HG02798 (cell line): Measurements from ENCODE around the gene DPP6.
"Not testable (repeated sequence)": the region's sequence is repeated elsewhere in the genome, so short reads cannot be mapped to it uniquely, and the experiment has no call there.

ENCODE experiments used
- ATAC-seq: cut with Tn5 transposase; IDR thresholded peaks from one replicate; pipeline ENCODE4 v1.9.1; 2021; ENCODE audit warnings: mild to moderate bottlenecking; ENCODE audit not compliant: unreplicated experiment, poor library complexity

Gene DPP6

DNA sequence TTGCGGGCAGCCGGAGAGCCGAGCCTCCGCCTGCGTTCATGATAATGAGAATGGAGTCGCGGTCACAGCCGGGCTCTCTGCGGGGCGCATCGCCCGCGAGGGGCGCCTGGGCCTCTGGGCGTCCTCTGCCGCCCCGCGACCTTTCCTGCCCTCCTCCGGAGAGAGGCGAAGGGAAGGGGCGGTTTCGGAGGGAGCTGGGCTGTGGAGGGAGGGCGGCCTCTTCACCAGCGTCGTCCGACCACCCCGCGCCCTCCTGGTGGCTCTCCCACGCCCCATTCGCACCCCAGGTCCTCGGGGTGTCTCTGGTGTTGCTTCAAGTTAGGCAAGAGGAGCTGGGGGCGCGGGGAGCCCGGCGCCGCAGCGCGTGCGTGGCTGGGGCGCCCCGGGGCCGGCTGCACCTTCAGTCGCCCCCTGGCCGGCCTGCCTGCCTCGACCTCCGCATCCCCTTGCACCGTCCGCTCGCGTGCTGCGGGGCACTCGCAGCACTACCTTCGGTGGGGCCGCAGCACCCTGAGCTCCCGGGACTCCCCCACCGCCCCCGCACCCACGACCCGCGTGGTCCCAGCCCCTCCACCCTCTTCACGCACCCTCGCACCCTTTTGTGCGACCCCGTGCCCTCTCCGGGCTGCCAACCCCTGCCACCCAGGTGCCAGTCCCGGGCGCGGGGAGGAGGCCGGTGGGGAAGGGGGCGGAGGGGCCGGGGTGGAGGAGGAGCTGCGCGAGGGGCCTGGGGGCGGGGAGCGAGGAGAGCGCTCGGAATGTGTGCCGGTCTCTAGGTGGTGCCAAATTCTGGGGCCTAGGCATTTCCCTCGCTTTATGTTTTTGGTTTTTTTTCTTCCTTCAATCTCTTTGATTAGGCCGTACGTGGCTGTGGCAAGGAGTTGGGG is at the start of gene DPP6:
Gene DPP6 (plus strand): TSS at position 756 of the 887 bp plus-strand sequence.
- not testable (repeated sequence) for ATAC-seq

DNA sequence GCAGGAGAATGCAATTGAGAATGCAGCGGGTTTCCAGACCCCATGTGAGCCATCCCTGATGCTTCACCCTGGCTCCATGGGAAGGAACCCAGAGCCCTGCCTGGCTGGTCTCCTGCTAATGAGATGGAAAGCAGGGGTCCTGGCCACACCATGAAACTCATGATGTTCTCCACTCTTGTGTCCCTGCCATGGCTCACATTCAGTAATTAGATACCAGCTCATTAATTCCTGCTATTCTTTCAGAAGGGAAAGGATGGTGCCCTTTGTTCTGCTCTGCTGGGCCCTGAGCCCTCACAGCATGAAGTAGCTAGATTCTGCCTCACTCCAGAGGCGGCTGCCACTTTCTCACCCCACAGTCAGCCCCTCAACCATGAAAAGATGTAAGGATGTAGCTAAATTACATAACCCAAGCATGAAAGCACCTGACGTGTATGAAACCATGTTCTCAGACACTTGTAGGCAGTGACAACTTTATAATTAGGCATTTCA is 42.7 kb upstream of the DPP6 start:
- not testable (repeated sequence) for ATAC-seq

DNA sequence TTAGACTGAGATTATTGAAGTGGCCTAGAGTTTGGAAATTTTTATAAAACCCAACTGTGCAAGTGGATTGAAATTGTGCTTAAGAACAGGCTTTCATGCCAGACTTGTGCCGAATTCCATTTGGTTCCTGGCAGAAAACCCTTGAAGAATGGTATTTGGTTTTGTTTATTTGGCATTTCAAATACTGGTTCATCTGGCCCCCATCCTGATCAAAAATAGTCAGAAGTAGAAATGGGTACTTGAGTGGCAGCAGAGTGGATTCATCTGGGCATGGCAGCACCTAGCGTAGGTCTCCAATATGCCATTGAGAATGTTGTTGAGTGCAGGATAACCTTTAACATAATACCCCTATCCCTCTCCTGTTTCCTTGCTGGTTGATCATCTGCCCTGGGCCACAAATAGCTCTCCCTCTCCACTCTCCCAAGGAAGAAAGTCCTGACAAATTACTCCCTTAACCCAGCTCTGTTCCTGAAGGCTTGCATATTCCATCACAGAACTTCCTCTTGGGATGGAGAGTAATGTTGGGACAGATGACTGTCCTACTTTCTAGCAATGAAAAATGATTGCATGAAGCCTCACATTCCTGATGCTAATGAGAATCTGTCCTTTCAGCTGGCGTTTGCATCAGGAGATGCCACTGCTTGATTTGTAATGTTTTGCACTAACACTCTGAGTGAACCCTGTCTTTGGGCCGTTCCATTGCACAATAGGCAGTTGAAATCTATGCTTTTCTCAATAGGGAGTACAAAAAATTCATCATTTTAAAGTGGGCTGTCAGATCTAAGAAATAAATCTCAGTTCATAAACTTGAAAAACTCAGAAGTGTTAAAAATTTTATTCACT is 41.3 kb upstream of the DPP6 start:
- not testable (repeated sequence) for ATAC-seq

DNA sequence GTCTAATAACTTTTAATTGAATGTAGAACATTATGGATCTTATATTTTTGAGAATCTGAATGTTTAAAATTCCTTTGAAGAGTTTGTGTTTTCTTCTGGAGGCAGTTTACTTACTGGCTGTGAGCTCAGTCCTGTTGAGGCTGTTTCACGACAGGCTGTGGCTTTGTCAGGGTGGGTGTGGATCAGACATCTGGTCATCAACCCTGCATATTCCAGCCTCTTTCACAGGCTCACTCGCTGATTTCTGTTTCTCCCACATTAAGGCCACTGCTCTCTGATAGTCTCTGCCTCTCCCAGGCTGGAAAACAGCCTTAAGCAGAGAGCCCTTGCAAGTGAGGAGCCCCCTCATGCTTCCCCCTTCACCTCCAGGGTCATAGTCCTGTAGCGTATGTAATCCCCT is 39.4 kb upstream of the DPP6 start:
- ATAC-seq: not testable (repeated sequence)

DNA sequence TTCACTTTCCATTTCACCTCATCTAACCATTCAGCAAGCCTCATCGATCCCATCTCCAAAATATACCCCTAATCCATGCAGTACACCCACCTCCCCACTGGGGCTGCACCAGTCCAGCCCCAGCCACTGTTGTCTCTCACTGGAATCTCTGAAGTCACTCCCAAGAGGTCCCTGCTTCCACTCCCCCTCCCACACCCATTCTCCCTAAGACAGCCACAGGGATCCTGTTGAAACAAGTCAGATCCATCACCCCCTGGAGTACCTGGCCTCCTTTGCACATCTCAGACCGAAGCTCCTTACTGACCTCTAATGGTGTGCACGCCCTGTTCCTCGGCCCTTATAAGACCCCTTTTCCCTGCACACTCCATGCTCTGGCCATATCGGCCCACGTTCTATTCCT is 36.6 kb upstream of the DPP6 start:
- not testable (repeated sequence) for ATAC-seq

DNA sequence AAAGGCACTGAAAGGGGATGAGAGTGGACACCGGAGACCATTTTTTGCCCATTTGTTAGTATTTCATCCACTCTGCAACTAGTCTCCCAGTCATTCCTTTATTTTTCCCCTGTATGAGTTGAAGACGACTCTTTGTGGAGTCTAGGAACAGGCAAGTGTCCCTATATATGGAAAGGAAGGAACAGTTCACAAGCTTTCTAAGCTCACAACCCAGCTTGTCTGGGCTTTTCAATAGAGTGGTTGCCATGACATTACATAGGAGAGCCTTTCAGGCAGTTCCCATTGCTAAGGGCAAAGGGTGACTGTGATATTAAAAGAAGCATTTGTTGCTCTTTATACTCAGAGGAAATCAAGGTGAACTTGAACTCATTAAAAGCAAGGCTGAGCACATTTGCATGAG is 33.8 kb upstream of the DPP6 start:
- not testable (repeated sequence) for ATAC-seq

DNA sequence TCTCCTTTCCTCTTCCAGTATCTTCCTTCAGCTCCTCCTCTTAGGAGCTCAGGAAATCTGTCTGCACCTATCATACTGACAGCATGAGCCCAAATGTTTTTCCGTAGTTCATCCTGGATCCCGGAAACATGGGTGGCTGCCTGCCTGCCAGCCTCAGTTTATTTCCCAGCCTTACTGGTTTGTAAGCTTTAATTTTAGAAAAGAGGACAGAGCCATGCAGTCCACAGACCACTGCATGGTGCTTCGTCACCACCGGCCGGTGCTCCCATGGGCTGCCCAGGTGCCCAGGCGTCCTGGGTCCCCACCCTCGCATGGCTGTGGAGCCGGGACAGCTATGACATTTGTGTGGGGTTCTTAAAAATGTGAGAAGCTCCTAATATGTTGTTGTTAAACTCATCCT is 24.4 kb upstream of the DPP6 start:
- not testable (repeated sequence) for ATAC-seq

DNA sequence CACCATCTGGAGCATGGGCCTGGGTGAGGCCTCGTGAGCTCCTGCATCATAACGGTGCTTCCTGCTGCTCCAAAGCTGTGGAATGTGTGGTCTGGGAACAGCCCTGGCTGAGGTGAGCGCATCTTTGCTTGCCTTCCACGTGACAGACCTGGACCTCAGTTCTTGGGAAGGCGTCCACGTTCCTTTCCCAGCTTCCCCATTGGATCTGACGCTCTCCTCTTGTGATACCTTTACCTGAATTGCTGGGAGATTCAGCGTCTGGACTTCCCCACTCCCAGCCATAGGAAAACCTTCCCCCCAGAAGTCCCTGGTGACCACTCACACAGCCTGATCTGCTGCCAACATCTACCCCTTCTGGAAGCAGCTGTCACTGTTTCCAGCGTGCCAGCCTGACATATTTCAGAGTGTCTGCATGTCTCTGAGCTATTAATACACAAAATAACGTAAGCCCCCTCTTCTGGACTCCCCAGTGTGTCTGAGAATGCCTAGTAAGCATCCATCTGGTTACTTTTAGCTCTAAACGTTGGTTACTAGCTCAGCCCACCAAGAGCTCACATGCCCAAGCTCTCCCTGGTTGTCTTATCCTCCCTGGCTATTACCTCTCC is 21.6 kb upstream of the DPP6 start:
- not testable (repeated sequence) for ATAC-seq

DNA sequence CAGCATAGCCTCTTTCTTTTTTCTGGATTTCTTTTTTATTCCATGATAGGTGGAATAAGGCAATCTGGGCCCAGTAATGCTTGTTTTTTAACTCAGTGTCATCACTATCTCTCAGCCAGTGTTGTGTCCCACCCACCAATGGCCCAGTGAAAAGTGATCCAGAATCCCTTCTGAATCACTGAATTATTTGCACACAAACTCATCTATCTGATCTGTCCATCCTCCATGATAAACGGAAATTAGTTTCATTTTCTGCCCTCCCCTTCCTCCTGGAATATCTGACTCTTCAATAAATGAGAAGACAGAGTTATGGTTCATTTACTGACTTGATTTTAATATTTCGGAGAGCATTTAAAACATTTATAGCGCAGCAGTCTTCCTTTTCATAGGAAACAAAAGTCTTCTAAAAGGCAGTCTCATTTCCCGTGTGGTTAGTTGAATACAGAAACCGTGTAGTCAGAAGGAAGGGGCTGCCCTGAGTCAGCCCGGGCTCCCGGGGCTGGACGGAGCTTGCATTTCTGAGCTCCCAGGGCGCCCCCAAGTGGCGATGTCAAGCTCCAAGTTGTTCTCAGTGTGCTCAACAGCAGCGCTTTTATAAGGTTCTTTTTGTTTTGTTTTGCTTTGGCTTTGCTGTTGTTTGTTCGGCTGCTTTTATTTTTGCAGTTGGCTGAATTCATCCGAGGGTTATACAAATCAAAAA is 12.6 kb upstream of the DPP6 start:
- ATAC-seq: peak; percentile 83

DNA sequence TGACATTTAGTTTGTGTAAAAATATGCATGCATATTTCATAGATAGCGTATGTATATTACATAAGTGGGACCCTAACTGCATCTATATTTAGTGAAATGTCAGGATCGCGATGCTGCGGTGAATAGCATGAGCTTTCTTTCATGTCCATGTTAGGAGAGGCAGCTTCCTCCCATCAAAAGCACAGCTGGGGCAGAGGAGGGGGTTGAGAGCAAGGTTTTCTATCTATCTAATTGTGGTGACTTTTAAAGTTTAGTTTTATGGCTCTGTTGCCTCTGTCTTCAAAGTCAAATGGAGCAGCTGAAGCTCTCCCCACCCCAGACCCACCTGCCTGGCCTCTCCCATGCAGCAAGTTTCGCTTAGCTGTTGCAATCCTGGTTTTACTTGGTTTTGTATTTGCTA is 1.8 kb upstream of the DPP6 start:
- ATAC-seq: not testable (repeated sequence)

DNA sequence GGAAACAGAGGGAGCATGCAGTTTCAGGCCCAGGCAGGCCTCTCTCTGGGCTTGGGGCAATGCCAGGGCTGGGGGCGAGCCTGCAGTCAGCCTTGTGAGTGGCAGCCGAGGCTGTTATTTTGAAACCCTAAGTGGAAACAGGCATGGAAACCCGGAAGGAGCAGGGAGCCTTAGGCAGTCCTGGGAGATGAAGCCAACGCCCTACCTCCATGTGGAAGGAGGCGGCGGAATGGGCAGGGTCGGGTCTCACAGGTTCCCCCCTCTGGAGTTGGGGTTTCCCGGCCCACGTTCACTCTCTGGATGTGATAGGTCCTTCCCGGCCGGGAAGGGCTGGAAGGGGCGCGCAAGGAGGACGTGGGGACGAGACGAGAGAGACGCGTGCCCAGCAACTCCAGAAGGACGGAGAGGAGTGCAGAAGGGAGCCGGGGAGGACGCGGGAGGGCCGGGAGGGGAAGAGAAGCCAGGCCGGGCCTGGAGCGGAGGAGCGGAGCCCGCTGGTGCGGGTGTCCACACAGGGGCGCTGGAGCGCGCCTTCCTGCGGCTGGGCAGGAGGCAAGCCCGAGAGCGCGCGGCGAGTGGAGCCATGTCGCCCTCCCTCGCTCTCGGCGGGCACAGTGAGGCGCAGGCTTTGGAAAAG is 1.1 kb upstream of the DPP6 start:
- ATAC-seq: not testable (repeated sequence)

DNA sequence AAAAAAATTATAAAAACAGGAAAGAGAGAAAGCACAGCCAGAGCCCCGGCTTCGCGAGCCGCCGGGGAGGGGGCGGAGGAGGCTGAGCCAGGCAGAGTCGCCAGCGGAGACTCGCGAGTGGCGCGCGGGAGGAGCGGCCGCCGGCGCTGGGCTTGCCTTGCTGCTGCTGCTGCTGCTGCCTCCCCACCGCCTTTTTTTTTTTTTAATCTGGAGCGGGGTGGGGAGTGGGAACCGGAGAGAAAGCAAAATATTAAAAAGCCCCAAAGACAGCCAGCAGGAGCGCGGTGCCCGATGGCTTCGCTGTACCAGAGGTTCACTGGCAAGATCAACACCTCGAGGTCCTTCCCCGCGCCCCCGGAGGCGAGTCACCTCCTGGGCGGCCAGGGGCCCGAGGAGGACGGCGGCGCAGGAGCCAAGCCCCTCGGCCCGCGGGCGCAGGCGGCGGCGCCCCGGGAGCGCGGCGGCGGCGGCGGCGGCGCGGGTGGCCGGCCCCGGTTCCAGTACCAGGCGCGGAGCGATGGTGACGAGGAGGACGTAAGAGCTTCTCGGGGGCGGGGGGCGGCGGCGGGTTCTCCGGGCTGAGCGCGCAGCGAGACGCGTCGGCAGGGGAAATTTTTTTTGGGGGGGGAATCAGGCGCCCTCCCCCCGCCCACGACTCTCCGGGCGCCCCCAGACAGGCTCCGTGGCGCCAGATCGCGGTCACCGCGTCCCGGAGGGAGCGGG is 493 bp downstream of the DPP6 start:
- not testable (repeated sequence) for ATAC-seq

DNA sequence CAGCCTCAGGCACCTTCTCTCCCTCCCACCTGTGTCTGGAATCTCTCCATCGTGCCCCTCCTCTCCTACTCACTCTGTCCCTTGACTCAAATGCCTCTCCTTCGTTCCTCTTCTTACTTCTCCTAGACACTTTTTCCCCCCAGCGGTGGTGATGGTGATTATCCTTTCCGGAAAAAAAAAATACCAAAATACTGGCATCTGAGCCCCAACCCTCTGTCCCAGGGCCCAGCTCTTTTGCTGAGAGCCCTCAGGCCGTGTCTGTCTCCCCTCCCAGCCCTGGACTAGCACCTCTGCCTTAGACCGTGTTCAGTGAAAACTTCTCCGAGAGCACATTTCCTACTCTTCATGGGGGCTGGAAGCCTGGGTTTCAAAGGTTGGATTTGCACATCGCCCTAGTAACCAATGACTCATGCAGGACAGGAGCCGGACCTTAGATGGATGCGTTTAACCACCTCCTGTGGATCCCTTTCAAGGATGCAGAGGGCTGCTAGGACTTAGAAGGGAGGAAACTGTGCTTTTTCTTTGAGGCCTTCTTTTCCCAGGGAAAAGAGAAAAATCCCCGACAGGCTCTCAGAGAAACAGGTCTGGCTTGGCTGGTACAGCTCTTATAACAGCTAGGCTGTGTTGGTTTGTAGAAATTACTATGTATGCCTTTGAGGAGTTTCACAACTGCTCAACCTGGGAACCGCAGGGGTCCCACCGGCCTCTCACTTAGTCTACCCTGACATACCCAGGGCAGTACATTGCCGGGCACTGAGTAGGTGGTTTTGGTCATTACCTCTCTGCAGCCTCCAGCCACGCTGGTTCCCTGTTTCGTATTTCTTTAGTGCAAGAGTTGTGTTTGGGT is 1.5 kb downstream of the DPP6 start:
- not testable (repeated sequence) for ATAC-seq

DNA sequence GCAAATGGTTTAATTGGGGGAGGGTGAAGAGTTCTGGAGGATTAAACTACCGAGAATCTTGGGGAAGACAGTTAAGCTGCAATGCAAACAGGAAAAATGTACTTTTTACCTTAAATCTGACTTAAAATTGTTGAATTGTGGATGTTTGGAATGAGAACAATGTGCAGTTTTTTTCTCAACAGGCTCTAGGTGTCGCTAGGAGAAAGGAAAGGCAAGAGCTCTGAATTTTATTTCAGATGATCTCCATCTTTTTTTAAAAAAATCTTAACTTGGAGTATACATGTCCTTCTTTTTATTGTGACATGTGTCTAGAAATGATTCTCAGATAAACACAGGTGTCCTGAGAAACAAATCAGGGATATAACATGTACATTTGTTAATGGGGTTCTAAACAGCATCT is 2.5 kb downstream of the DPP6 start:
- ATAC-seq: not testable (repeated sequence)

DNA sequence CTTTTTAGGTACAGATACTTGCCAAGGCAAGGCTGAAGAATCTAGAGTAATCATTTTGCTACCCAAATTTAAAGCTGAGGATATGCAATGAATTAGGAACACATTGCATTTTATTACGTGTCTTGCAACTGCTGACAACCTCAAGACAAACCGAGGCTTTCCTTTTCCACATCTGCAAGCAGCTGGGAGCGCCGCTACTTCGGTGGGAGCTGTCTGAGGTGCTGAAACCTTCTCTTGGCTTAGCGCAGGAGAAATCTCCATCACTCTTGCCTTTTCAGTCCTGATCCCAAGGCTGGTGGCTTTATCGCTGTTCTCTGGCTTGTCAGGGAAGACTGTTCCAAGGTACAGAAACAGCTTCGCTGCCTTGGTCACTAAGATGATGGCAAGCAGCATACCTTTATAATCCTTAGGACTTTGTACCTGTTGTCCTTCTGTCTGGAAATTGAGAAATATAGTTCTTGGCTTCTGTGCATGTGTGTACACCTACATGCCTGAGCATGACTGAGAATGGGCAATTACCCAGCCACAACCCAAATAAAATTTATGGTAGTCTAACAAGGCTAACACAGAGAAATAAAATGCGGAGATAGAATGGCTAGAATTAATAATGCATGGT is 3.4 kb downstream of the DPP6 start:
- ATAC-seq: not testable (repeated sequence)

DNA sequence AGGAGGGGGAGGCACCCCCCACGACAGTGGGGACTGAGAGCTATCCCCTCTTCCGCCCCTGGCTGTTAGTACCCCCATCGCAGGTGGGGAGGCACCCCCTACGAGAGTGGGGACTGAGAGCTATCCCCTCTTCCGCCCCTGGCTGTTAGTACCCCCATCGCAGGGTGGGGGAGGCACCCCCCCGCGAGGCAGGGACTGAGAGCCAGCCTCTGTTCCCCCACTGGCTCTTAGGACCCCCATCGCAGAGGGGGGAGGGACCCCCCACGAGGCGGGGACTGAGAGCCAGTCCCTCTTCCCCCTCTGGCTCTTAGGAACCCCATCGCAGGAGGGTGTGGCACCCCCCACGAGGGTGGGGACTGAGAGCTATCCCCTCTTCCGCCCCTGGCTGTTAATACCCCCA is 6.6 kb downstream of the DPP6 start:
- ATAC-seq: not testable (repeated sequence)

DNA sequence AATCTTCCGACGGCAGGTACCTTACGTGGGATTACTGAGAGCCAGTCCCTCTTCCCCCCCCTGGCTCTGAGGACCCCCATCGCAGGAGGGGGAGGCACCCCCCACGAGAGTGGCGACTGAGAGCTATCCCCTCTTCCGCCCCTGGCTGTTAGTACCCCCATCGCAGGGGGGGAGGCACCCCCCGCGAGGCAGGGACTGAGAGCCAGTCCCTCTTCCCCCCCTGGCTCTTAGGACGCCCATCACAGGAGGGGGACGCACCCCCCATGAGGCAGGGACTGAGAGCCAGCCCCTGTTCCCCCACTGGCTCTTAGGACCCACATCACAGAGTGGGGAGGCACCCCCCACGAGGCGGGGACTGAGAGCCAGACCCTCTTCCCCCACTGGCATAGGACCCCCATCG is 8.4 kb downstream of the DPP6 start:
- not testable (repeated sequence) for ATAC-seq

DNA sequence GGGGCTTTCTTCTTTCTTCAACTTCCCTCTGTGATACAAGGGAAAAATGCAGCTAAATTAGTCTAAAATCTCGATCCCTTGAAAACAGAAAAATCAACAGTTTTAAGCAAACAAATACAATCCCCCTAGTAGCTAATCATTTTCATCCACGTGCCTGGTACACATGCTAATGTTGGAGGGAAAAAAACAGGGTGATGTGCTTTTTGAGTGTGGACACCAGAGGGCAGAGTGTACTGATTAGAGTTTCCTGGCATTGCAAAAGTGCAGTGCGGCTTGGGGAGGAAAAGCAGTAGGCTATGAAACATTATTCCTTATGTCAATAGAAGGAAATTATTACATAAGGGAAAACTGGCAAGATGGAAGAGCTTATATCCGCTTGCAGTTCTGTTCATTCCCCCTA is 19.6 kb downstream of the DPP6 start:
- ATAC-seq: not testable (repeated sequence)
